Brain pericyte (primary cell): ENCODE results near the gene KRTAP13-2.

ENCODE experiments used
- DNase-seq: peaks from one replicate; pipeline ENCODE4 v3.0.0-alpha.2; 2012; ENCODE audit warnings: low read depth, low spot score

Gene KRTAP13-2

DNA sequence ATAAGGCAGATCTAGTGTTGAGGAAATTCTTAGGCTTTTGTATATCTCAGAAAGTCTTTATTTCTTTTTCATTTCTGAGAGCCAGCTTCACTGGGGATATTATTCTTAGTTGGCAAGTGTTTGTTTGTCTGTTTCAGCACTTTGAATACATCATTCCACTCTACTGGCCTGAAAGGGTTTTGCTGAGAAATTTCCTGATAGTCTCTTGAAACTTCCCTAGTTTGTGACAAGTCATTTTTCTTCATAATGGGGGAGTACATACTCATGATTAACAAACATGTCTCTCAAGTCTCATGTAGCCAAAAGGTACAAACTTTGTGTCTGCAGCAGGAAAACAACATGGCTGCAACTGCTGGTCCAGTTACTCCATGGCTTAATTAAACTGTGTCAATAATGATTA, 45.7 kb downstream of the KRTAP13-2 start:
- DNase-seq: no peak
